ENCODE data around the gene NEAT1.
"Not testable (repeated sequence)": the region's sequence is repeated elsewhere in the genome, so short reads cannot be mapped to it uniquely, and the experiment has no call there.

NEAT1 gene

GRCh38 chr11:65411681-65412070 is 10.9 kb upstream of the NEAT1 start:
- DNase-seq = no peak

DNA sequence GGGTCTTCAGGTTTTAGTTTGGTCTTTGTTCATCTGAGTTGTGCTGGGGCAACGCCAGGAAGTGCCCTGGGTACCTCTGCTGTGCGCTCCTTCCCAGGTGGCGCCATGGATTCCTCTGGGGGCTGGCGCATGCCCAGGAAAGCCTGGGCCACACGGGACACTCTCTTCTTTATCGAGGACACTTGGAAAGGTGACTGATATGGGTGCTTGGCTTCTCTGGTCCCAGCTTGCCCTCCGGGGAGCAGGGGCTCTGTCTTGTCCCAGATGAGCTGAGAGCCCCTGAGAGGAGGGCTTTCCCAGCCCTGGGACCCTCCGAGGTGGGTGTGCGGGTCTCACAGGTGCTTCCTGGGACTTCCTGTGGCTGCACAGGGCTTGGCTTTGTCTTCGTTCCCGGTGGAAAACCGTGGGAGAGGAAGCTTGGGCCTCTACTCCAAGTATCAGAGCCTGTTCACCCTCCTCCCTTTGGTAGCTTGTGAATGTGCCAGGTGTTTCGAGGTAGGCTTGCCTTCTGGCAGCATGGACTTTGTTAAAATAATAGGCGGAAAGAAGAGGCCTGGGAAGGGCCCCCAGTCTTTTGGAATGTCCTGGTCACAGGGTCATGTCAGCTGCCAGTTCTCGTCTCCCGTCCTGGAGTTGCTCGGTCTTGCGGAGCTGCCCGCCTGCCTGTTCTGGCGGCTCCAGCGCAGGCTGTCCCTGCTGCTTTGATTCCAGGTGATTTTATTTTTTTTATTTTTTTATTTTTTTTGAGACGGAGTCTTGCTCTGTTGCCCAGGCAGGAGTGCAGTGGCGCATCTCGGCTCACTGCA is 10.1 kb upstream of the NEAT1 start:
- DNase-seq = no peak

GRCh38 chr11:65413077-65413664 is 9.4 kb upstream of the NEAT1 start:
- not testable (repeated sequence) for DNase-seq

- DNase-seq = peak; percentile 2
These were observed 7.7 kb upstream of the NEAT1 start for GRCh38 chr11:65414776-65415498.

- no peak for DNase-seq
These were observed 6.9 kb upstream of the NEAT1 start for GRCh38 chr11:65415499-65416340.

- peak; percentile 72 for DNase-seq
These were observed 6.2 kb upstream of the NEAT1 start for GRCh38 chr11:65416341-65416824.

GRCh38 chr11:65416841-65417701 is 5.5 kb upstream of the NEAT1 start:
- peak; percentile 11 for DNase-seq

GRCh38 chr11:65417702-65418430 is 4.7 kb upstream of the NEAT1 start:
- peak; percentile 4 for DNase-seq

DNA sequence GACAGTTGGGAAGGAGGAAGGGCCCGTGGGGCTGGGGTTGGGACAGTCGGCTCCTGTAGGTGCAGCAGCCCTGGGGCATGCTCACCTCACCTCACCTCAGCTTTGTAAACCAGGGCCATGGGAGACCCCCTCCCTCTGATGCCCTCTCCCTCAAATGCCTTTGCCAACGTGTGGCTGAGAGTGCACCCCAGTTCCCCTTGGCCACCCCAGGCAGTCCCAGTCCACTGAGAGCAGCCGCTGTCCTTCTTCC is 4.2 kb upstream of the NEAT1 start:
- peak; percentile 37 for DNase-seq

DNA sequence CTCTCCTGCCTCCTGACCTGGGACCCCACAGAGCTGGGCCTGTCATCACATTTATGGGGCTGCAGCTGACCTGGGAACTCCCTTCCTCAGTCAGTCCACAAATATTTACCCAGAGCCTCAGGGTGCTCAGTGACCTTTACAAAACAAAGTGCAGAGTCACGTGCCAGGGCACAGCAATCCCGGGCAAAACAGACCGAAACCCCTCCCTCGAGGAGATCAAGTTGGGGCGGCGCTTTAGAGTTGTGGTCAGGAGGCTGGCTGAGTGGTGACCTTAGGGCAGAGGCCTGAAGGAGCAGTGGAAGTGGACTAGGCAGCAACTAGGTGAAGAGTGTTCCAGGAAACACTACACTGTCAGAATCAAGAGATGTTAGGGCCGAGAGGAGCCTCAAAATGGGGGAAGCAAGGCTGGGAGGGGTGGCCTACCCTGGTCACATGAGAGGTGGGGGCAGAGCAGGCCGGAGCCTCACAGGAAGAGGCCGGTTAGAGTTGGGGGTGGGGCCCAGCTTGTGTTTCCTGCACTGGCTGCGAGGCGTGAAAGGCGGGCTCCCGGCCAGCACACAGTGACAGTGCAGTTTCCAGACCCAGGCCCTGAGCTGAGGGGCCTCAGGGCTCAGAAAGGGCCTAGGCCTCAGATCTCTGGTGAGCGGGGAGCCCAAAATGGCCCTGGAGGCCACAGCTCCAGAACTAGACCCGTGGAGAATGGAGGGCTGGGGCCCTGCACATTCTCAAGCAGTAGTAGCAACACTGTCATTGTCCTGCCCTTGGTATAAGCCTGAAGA is 3.7 kb upstream of the NEAT1 start:
- DNase-seq = peak; percentile 99

- no peak for DNase-seq
These were observed 3.2 kb upstream of the NEAT1 start for GRCh38 chr11:65419460-65419771.

GRCh38 chr11:65419772-65420481 is 2.7 kb upstream of the NEAT1 start:
- DNase-seq = peak; percentile 97

DNA sequence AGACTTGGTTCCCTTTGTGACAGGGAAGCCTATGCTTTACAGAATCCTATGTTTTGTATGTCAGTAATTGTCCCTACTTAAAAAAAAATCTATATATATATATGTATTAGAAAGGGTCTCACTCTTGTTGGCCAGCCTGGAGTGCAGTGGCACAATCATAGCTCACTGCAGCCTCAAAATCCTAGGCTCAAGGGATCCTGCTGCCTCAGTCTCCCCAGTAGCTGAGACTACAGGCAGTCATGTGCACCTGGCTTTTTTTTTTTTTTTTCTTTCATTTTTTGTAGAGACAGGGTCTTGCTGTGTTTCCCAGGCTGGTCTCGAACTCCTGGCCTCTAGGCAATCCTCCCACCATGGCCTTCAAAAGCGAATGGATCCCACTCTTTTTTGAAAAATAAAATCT is 2.1 kb upstream of the NEAT1 start:
- no peak for DNase-seq

DNA sequence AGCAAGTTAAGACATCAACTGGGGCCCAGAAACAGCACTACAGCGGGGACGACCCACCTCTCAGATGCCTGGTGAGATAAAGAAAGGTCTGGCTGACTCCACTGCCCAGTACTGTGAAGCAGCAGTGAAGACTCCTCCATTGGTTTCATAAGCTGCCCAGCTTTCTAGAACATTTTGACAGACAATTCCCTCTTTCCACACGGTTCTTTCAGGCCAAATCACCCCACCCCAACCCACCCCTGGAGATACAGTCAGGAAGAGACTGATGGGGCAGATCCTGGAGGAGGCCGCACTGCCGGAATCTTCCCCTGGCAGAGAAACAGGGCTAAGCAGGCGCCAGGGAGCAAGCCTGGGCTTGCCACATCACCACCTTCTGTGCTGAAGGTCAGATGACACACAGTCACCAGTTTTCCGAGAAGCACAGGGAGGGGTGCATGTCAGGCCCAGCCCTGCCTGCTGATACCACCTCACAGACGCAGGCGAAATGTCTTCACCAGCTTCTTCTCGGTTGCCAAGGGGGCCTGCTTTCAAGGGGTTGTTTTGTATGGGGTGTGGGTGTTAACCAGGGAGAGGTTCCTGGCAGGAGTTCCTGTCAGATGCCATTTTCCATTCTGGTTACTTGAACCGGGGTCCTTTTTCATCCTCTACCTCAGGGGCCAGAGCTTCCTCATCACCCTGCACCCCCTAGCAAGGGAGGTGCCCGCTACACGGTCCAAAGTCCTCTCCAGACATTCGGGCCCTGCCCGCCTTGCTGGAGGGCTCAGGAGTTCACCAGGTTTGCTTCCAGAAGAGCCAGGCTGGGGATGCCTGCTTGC is 1.4 kb upstream of the NEAT1 start:
- peak; percentile 99 for DNase-seq

GRCh38 chr11:65421794-65422632 is 585 bp upstream of the NEAT1 start:
- peak; percentile 97 for DNase-seq

DNA sequence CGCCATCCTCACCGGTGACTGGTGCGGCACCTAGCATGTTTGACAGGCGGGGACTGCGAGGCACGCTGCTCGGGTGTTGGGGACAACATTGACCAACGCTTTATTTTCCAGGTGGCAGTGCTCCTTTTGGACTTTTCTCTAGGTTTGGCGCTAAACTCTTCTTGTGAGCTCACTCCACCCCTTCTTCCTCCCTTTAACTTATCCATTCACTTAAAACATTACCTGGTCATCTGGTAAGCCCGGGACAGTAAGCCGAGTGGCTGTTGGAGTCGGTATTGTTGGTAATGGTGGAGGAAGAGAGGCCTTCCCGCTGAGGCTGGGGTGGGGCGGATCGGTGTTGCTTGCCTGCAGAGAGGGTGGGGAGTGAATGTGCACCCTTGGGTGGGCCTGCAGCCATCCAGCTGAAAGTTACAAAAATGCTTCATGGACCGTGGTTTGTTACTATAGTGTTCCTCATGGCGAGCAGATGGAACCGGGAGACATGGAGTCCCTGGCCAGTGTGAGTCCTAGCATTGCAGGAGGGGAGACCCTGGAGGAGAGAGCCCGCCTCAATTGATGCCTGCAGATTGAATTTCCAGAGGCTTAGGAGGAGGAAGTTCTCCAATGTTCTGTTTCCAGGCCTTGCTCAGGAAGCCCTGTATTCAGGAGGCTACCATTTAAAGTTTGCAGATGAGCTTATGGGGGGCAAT is 1.1 kb downstream of the NEAT1 start:
- peak; percentile 44 for DNase-seq
